ENCODE measurements around the gene UCP2. TPM values are rescaled to one million over a fixed set of nuclear protein-coding genes. Genes with fewer than 3 reads are reported as not detected.

UCP2 gene
- total and polyA plus RNA-seq, 4 donors, result 44.7 to 207 (median 139) TPM

DNA sequence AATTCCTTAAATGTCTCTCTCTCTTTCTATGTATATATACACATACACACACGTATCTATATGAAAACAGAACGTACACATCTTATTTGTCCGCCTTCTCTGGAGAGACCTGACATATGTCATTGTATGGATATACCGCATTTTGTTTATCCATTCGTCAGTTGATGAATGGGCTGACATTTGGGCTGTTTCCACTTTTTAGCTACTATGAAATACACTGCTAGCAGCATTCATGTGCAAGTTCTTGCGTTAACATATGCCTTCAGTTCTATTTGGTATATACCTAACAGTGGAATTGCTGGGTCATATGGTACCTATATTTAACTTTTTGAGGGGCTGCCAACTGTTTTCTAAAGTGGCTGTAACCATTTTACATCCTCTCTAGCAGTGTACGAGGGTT lies 49.9 kb downstream of the UCP2 start:
- Histone ChIP-seq H3K9ac (ENCODE audit: insufficient read depth in 1 of 2, low read length in 2 of 2) (no peak overlapping the region), H3K36me3 (ENCODE audit: control insufficient read depth in 4 of 4, insufficient read depth in 4 of 4, low read length in 4 of 4) (peaks cover 0 to 11% (median 9%) of the 10 kb centered on the region in 4 donors), H3K4me3 (no peak overlapping the region), H3K27me3 (ENCODE audit: control insufficient read depth in 3 of 3, insufficient read depth in 3 of 3, low read length in 2 of 3) (no peaks in the 10 kb centered on the region), H3K27ac (ENCODE audit: low read depth in 1 of 2, low read length in 1 of 2) (no peak overlapping the region), H3K9me3 (ENCODE audit: control insufficient read depth in 4 of 4, insufficient read depth in 3 of 4, low read length in 3 of 4) (no peaks in the 10 kb centered on the region), H3K4me1 (ENCODE audit: control insufficient read depth in 5 of 5, insufficient read depth in 5 of 5, low read length in 5 of 5) (peaks cover 0 to 3% (median 0%) of the 10 kb centered on the region in 5 donors)
- DNase-seq (no peak), ATAC-seq (ENCODE audit: insufficient read depth, low FRiP score) (no peak)
- WGBS, 2 donors, result 90 to 91% methylated on average over 7 of the region's 7 CpGs
- TF ChIP-seq CTCF (IDR thresholded peaks at IDR 0.05; ENCODE audit: control extremely low read depth, extremely low read depth), result no peak

DNA sequence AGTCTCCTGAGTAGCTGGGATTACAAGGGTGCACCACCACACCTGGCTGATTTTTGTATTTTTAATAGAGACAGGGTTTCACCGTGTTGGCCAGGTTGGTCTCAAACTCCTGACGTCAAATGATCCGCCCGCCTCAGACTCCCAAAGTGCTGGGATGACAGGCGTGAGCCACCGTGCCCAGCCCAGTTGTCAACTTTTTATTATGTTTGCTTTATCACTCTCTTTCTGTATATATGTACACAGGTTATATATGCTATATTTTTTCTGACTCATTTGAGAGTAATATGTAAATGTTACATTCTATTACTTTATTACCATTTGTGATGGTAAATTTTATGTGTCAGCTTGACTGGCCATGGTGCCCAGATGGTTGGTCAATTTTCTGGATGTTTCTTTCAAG lies 50.7 kb downstream of the UCP2 start:
- DNase-seq (no peak), ATAC-seq (ENCODE audit: insufficient read depth, low FRiP score) (no peak)
- Histone ChIP-seq H3K9me3 (ENCODE audit: control insufficient read depth in 4 of 4, insufficient read depth in 3 of 4, low read length in 3 of 4) (no peaks in the 10 kb centered on the region), H3K36me3 (ENCODE audit: control insufficient read depth in 4 of 4, insufficient read depth in 4 of 4, low read length in 4 of 4) (peaks cover 4 to 19% (median 16%) of the 10 kb centered on the region in 4 donors), H3K4me1 (ENCODE audit: control insufficient read depth in 5 of 5, insufficient read depth in 5 of 5, low read length in 5 of 5) (peaks cover 0 to 3% (median 0%) of the 10 kb centered on the region in 5 donors), H3K9ac (ENCODE audit: insufficient read depth in 1 of 2, low read length in 2 of 2) (no peak overlapping the region), H3K4me3 (no peak overlapping the region), H3K27me3 (ENCODE audit: control insufficient read depth in 3 of 3, insufficient read depth in 3 of 3, low read length in 2 of 3) (no peaks in the 10 kb centered on the region), H3K27ac (ENCODE audit: low read depth in 1 of 2, low read length in 1 of 2) (no peak overlapping the region)
- no peak for TF ChIP-seq CTCF (IDR thresholded peaks at IDR 0.05; ENCODE audit: control extremely low read depth, extremely low read depth)
- 94 to 97% methylated on average over 6 of the region's 6 CpGs for WGBS, 2 donors

GRCh38 chr11:73931039-73931645 lies 51.5 kb downstream of the UCP2 start:
- Histone ChIP-seq H3K27me3 (ENCODE audit: control insufficient read depth in 3 of 3, insufficient read depth in 3 of 3, low read length in 2 of 3) (no peaks in the 10 kb centered on the region), H3K4me3 (no peak overlapping the region), H3K4me1 (ENCODE audit: control insufficient read depth in 5 of 5, insufficient read depth in 5 of 5, low read length in 5 of 5) (peaks cover 0 to 3% (median 0%) of the 10 kb centered on the region in 5 donors), H3K9ac (ENCODE audit: insufficient read depth in 1 of 2, low read length in 2 of 2) (no peak overlapping the region), H3K27ac (ENCODE audit: low read depth in 1 of 2, low read length in 1 of 2) (no peak overlapping the region), H3K36me3 (ENCODE audit: control insufficient read depth in 4 of 4, insufficient read depth in 4 of 4, low read length in 4 of 4) (peaks cover 7 to 21% (median 20%) of the 10 kb centered on the region in 4 donors), H3K9me3 (ENCODE audit: control insufficient read depth in 4 of 4, insufficient read depth in 3 of 4, low read length in 3 of 4) (no peaks in the 10 kb centered on the region)
- DNase-seq (peak in 2 of 3 donors; percentile 36 to 45), ATAC-seq (ENCODE audit: insufficient read depth, low FRiP score) (no peak)
- TF ChIP-seq CTCF (IDR thresholded peaks at IDR 0.05; ENCODE audit: control extremely low read depth, extremely low read depth), result no peak
- WGBS, 2 donors, result 69 to 72% methylated on average over 7 of the region's 7 CpGs

DNA sequence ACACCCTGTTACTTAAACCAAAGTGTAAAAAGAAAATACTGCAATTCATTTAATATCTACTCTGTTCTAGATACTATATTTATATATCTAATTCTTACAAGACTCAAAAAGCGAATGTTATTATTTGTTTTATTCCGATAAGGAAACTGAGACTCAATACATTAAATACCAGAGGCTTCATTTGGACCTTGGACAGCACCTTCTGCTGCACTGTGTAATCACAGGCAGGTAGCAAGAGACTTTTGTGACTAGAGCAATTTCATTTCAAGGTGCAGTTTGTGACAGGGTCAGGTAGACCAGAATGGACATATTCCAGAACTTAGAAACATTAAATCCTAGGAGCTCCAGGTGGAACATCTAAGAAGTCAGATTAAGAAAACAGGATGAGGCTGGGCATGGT lies 53.3 kb downstream of the UCP2 start:
- Histone ChIP-seq H3K36me3 (ENCODE audit: control insufficient read depth in 4 of 4, insufficient read depth in 4 of 4, low read length in 4 of 4) (peaks cover 7 to 23% (median 21%) of the 10 kb centered on the region in 4 donors), H3K9me3 (ENCODE audit: control insufficient read depth in 4 of 4, insufficient read depth in 3 of 4, low read length in 3 of 4) (no peaks in the 10 kb centered on the region), H3K4me1 (ENCODE audit: control insufficient read depth in 5 of 5, insufficient read depth in 5 of 5, low read length in 5 of 5) (peaks cover 0 to 3% (median 0%) of the 10 kb centered on the region in 5 donors), H3K27ac (ENCODE audit: low read depth in 1 of 2, low read length in 1 of 2) (no peak overlapping the region), H3K4me3 (no peak overlapping the region), H3K27me3 (ENCODE audit: control insufficient read depth in 3 of 3, insufficient read depth in 3 of 3, low read length in 2 of 3) (no peaks in the 10 kb centered on the region), H3K9ac (ENCODE audit: insufficient read depth in 1 of 2, low read length in 2 of 2) (no peak overlapping the region)
- DNase-seq (no peak), ATAC-seq (ENCODE audit: insufficient read depth, low FRiP score) (no peak)
- 97 to 99% methylated on average over 2 of the region's 2 CpGs for WGBS, 2 donors
- no peak for TF ChIP-seq CTCF (IDR thresholded peaks at IDR 0.05; ENCODE audit: control extremely low read depth, extremely low read depth)
